GM23338 (cell line): ENCODE data around the gene IFT52. TPM values are rescaled to one million over a fixed set of nuclear protein-coding genes. Genes with fewer than 3 reads are reported as not detected.

Experiments used
- ATAC-seq: fragments of 200-7000 bp; cut with Tn5 transposase; 3 replicates; pipeline ENCODE4 v1.9.1; 2020
- DNase-seq: peaks from one replicate; pipeline ENCODE4 v3.0.0-alpha.2; 2015; ENCODE audit warnings: low spot score
- H2AFZ ChIP-seq: fragments of 200-600 bp; sonication (generic); 2 replicates; pipeline ENCODE4 v1.8.0; 2016; ENCODE audit warnings: antibody characterized with exemption, mild to moderate bottlenecking, moderate library complexity
- H3F3A ChIP-seq: fragments of 200-600 bp; sonication (generic); replicated peaks from 2 replicates; pipeline ENCODE4 v1.8.0; 2017; ENCODE audit warnings: antibody characterized with exemption, mixed run types, low read depth
- H3K27ac ChIP-seq: fragments of 200-600 bp; sonication (generic); 2 replicates; pipeline ENCODE4 v1.6.1; 2016; ENCODE audit warnings: low read depth
- H3K27me3 ChIP-seq: fragments of 200-600 bp; sonication (generic); 2 replicates; pipeline ENCODE4 v1.8.0; 2016; ENCODE audit warnings: mild to moderate bottlenecking, mixed run types, moderate library complexity; ENCODE audit not compliant: insufficient read depth
- H3K36me3 ChIP-seq: fragments of 200-600 bp; sonication (generic); 2 replicates; pipeline ENCODE4 v1.8.0; 2016; ENCODE audit warnings: mild to moderate bottlenecking; ENCODE audit not compliant: insufficient read depth
- H3K4me1 ChIP-seq: fragments of 200-600 bp; sonication (generic); 2 replicates; pipeline ENCODE4 v1.8.0; 2016; ENCODE audit warnings: mild to moderate bottlenecking, moderate library complexity; ENCODE audit not compliant: insufficient read depth
- H3K4me2 ChIP-seq: fragments of 200-600 bp; sonication (generic); 2 replicates; pipeline ENCODE4 v1.7.1; 2017; ENCODE audit warnings: mixed run types
- H3K4me3 ChIP-seq: fragments of 200-600 bp; sonication (generic); 2 replicates; pipeline ENCODE4 v1.6.1; 2016; ENCODE audit warnings: mixed run types
- H3K79me2 ChIP-seq: fragments of 200-600 bp; sonication (generic); replicated peaks from 2 replicates; pipeline ENCODE4 v1.8.0; 2017; ENCODE audit warnings: mild to moderate bottlenecking; ENCODE audit not compliant: insufficient read depth
- H3K9me2 ChIP-seq: fragments of 200-600 bp; sonication (generic); 2 replicates; pipeline ENCODE4 v1.8.0; 2017; ENCODE audit not compliant: insufficient read depth
- H4K20me1 ChIP-seq: fragments of 200-600 bp; sonication (generic); replicated peaks from 2 replicates; pipeline ENCODE4 v1.8.0; 2017; ENCODE audit warnings: mild to moderate bottlenecking; ENCODE audit not compliant: insufficient read depth
- H3K27ac Mint-ChIP-seq: 2 replicates; pipeline ENCODE4 v1.8.0; 2020; ENCODE audit warnings: inconsistent platforms, mild to moderate bottlenecking, moderate library complexity, mixed read lengths
- H3K27me3 Mint-ChIP-seq: 3 replicates; pipeline ENCODE4 v1.8.0; 2022; ENCODE audit warnings: low read depth, mild to moderate bottlenecking, moderate library complexity, mixed read lengths, inconsistent platforms; ENCODE audit not compliant: insufficient read depth, poor library complexity
- H3K36me3 Mint-ChIP-seq: 3 replicates; pipeline ENCODE4 v1.8.0; 2021; ENCODE audit warnings: low read depth, mild to moderate bottlenecking, inconsistent platforms, moderate library complexity, mixed read lengths
- H3K4me1 Mint-ChIP-seq: 3 replicates; pipeline ENCODE4 v1.8.0; 2020; ENCODE audit warnings: mild to moderate bottlenecking, inconsistent platforms, mixed read lengths
- H3K4me3 Mint-ChIP-seq: 3 replicates; pipeline ENCODE4 v1.8.0; 2021; ENCODE audit warnings: moderate library complexity, mild to moderate bottlenecking, inconsistent platforms, mixed read lengths
- H3K9me3 Mint-ChIP-seq: 3 replicates; pipeline ENCODE4 v1.8.0; 2020; ENCODE audit warnings: moderate library complexity, mild to moderate bottlenecking, inconsistent platforms, mixed read lengths
- CREB1 ChIP-seq: fragments of 250-450 bp; sonication (Bioruptor Pico); IDR thresholded peaks from 2 replicates; pipeline ENCODE4 v1.5.0; 2020; ENCODE audit warnings: low read depth, mild to moderate bottlenecking, moderate library complexity
- ETS1 ChIP-seq: IDR thresholded peaks from 2 replicates; pipeline ENCODE4 v1.6.1; 2016; ENCODE audit warnings: antibody characterized with exemption
- EZH2phosphoT487 ChIP-seq: fragments of 200-600 bp; sonication (generic); IDR thresholded peaks from one replicate; pipeline ENCODE4 v1.8.1; 2018; ENCODE audit warnings: antibody characterized with exemption; ENCODE audit not compliant: unreplicated experiment
- JUNB ChIP-seq: IDR thresholded peaks from one replicate; pipeline ENCODE4 v1.6.1; 2016; ENCODE audit warnings: antibody characterized with exemption; ENCODE audit not compliant: unreplicated experiment
- POLR2AphosphoS5 ChIP-seq: IDR thresholded peaks from 2 replicates; pipeline ENCODE4 v1.6.1; 2016; ENCODE audit warnings: antibody characterized with exemption, low read depth
- STAT1 ChIP-seq: IDR thresholded peaks from one replicate; pipeline ENCODE4 v1.6.1; 2016; ENCODE audit warnings: antibody characterized with exemption; ENCODE audit not compliant: unreplicated experiment
- ZNF114 ChIP-seq: fragments of 250-450 bp; sonication (Bioruptor Pico); IDR thresholded peaks from 2 replicates; pipeline ENCODE4 v1.5.0; 2020; ENCODE audit warnings: mild to moderate bottlenecking, moderate library complexity
- ZNF331 ChIP-seq: fragments of 250-450 bp; sonication (Bioruptor Pico); IDR thresholded peaks from 2 replicates; pipeline ENCODE4 v1.5.0; 2020; ENCODE audit warnings: low read depth, mild to moderate bottlenecking, moderate library complexity
- ZNF462 ChIP-seq: fragments of 250-450 bp; sonication (Bioruptor Pico); IDR thresholded peaks from 2 replicates; pipeline ENCODE4 v1.5.0; 2020; ENCODE audit warnings: mild to moderate bottlenecking, moderate library complexity
- polyA plus RNA-seq: library from polyadenylated mRNA; unstranded; fragments of >200 nt; fragmentation: Nextera tagmentation; extraction: Ambion mirVana; gene quantifications from 2 replicates; pipeline ENCODE4 v1.2.1, GENCODE V29; 2016
- total RNA-seq: library from RNA; depleted of rRNA; stranded (reverse); fragments of >200 nt; shearing (Covaris generic); gene quantifications from 2 replicates; pipeline ENCODE4 v1.2.3, GENCODE V29; 2014

The IFT52 gene
- total and polyA plus RNA-seq, 2 experiments from 2014 or later: 30.4 to 39.8 TPM

DNA sequence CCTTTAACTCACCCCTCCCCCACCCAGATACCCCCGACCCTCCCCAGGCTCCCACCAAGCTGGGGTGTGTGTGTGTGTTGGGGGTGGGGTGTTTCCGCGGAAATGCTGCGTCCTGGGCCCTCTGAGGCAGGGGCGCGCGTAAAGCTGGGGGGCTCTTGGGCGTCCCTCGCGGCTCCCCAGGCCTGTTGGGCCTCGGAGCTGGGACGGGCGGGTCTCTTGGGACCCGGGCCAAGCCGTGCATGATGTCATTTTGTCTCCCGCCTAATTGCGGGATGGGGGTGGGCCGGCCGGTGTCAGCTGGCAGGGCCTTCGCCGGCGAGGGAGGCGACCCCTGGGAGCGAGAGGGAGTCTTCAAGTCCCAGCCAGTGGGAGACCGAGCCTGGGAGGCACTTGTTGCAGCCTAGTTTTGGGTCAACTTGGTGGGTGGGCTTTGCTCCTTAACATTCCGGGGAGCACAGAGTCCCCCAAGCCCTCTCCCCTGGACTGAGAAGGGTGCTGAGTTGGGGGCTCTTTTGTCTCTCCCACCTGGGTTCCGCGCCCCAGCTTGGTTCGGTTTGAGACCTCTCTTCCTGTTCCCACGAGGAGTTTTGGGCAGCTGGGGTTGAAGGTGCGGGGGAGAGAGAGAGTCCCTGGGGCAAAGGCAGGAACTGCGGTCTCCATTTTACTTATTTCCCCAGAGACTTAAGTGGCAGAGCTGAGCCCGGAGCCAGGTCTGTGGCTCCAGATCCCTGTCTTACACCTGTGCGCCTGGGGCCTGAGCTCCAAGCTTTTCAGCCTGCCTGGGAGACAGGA, 76.8 kb downstream of the IFT52 start:
- Mint-ChIP-seq H3K4me1 (peaks cover 6% of the 10 kb centered on the region; the same call in 2 of the 3 replicates), H3K9me3 (no peaks in the 10 kb centered on the region), H3K36me3 (peaks cover 24% of the 10 kb centered on the region), H3K27me3 (peaks cover 21% of the 10 kb centered on the region), H3K4me3 (peak overlapping the region; percentile 93), H3K27ac (peak overlapping the region; percentile 94)
- H3K4me3 ChIP-seq: peak overlapping the region; percentile 91
- TF ChIP-seq ETS1 (no peak), POLR2AphosphoS5 (no peak), ZNF331 (CRISPR knock-in tag) (no peak), CREB1 (CRISPR knock-in tag) (peak; percentile 52; the same call in 1 of the 2 replicates)
- no peaks in the 10 kb centered on the region for H3F3A ChIP-seq
- peak overlapping the region; percentile 96 for H3K4me2 ChIP-seq
- no peaks in the 10 kb centered on the region; the same call in 1 of the 2 replicates for H3K36me3 ChIP-seq
- H3K9me2 ChIP-seq: no peaks in the 10 kb centered on the region
- ATAC-seq: peak; percentile 64
- no peaks in the 10 kb centered on the region for H3K4me1 ChIP-seq
- peaks cover 11% of the 10 kb centered on the region for H3K27me3 ChIP-seq
- H3K27ac ChIP-seq: peak overlapping the region; percentile 45; the same call in 1 of the 2 replicates
- DNase-seq: peak; percentile 81
- H4K20me1 ChIP-seq: peaks cover 9% of the 10 kb centered on the region
- H3K79me2 ChIP-seq: peaks cover 49% of the 10 kb centered on the region
- 0 out of 2 replicates have a peak overlapping the region, but pooled peaks have one; percentile 70 for H2AFZ ChIP-seq

DNA sequence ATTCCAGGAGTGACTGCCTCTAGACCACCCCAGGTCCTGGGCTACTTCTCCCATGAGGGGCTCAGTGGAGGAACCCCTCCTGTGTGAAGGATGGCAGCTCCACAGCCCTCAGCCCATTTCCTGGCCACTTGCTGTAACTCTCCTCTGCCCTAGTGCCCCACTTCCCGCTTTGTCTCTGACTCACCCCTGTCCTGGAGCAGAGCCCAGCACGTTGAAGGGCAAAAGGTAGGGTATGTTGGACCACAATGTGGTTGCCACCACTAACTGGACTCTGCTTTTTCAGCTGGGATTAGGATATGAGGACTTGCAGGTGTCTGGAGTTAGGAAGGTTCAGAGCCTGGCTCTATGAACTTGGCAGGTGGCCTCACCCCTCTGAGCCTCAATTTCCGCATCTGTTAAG, 78.6 kb downstream of the IFT52 start:
- no peak overlapping the region for H3K4me3 ChIP-seq
- H3K4me1 Mint-ChIP-seq: peaks cover 6% of the 10 kb centered on the region; the same call in 2 of the 3 replicates
- H3K36me3 ChIP-seq: peaks cover 13% of the 10 kb centered on the region; the same call in 1 of the 2 replicates
- H3K27ac Mint-ChIP-seq: no peak overlapping the region
- peaks cover 21% of the 10 kb centered on the region for H3K27me3 Mint-ChIP-seq
- no peak for DNase-seq
- peaks cover 11% of the 10 kb centered on the region for H3K27me3 ChIP-seq
- H3K9me3 Mint-ChIP-seq: no peaks in the 10 kb centered on the region
- H3F3A ChIP-seq: no peaks in the 10 kb centered on the region
- H3K36me3 Mint-ChIP-seq: peaks cover 36% of the 10 kb centered on the region
- H3K27ac ChIP-seq: no peak overlapping the region
- H2AFZ ChIP-seq: no peak overlapping the region
- no peaks in the 10 kb centered on the region for H3K9me2 ChIP-seq
- no peak overlapping the region for H3K4me2 ChIP-seq
- peaks cover 61% of the 10 kb centered on the region for H3K79me2 ChIP-seq
- H3K4me1 ChIP-seq: no peaks in the 10 kb centered on the region
- H3K4me3 Mint-ChIP-seq: 0 out of 3 replicates have a peak overlapping the region, but pooled peaks have one; percentile 23
- ATAC-seq: no peak
- H4K20me1 ChIP-seq: peaks cover 9% of the 10 kb centered on the region
- TF ChIP-seq POLR2AphosphoS5 (no peak), ZNF114 (CRISPR knock-in tag) (no peak), JUNB (no peak), EZH2phosphoT487 (no peak), STAT1 (no peak), ZNF331 (CRISPR knock-in tag) (no peak), ETS1 (no peak), ZNF462 (CRISPR knock-in tag) (no peak)
